Fibroblast of skin of scalp (primary cell): ENCODE data around the gene HNRNPK.
"Not testable (repeated sequence)": the region's sequence is repeated elsewhere in the genome, so short reads cannot be mapped to it uniquely, and the experiment has no call there.

ENCODE experiments used
- DNase-seq: peaks from one replicate; pipeline ENCODE4 v3.0.0-alpha.2; 2013

Gene HNRNPK

DNA sequence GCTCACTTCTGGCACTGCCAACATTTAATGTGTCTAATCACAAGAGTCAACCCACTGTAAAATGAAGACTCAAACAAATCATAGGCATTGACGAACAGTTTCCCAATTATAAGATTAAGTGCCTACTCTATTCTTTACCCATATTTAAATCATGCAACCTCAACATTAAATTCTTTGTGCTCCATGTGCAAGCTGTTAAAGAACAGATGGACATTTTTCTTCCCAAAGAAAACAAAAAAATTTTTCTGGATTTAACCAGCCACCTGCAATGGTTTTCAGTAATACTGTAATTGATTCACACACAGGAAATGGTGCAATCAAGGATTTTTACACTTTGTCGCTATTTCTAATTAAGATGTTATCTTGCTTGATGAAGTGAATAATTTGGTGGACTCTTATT, 3.6 kb downstream of the HNRNPK start:
- no peak for DNase-seq

DNA sequence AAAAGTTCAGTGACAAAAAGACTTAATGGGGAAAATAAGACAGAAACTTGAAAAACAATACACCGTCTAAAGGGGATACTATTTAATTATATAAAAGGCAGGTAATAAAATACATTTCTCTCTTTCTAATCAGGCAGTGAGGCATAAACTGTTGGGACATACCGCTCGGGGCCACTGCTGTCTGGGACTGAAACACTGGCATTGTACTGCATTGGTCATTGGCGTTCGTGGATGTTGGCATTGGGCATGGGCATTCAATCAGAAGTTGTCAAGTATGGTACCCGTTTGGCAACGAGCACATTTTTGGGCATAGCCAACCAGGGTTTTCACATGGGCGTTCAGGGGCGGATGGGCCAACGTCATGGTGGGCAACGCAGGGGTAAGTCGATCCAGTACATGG, 4.7 kb downstream of the HNRNPK start:
- no peak for DNase-seq

DNA sequence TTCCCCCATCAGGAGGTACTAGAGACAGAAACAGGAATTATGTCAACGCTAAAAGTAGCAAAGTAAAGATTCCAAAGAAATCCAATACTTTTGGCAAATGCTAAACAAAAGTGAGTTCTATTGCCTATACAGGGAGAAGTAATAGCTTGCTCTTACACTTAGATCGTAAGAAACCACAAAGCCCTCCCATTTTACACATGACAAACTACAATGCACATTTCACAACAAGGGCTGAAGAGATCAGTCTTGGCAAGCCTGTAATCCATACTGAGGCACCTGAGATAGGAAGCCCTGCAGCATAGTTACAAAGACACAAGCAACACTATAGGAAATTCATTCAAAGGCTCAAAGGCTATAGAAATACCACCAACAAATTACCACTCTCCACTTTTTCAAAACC, 7.7 kb downstream of the HNRNPK start:
- DNase-seq: no peak

DNA sequence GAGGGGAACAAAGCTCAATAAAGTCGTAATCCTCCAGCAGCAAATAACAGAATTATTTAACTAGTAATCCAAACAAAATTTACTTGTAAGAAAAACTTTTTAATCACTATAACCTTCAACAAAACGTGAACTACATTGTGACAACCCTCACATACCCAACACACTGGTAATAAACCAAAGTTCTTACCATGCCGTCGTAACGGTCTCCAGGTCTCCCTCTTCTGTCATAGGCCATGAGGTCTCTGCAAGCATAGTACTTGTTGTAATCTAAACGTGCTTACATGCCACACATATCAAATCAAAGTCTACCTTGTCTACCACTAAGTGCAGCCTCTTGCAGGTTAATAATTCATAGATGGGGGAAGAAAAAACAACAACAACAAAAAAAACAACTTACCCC, 8.5 kb downstream of the HNRNPK start:
- no peak for DNase-seq

DNA sequence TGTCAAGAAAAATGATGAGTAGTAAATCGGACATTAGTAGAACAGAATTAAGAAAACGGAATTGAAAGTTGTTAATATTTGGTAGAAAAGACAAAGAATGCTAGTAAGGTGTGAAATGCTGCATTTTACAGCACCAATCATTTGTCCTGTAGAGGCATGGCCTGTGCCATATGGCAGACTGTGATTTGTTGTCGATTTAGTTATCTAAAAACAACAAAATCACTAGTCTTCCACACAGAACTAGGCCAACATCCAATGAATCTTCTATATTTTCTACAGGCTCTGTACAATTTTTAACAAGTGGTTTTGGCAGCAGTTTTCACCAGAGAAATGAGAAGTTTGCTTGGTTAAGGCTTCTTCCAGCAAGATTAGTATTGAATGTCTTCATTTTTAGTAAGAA, 10.4 kb downstream of the HNRNPK start:
- no peak for DNase-seq

DNA sequence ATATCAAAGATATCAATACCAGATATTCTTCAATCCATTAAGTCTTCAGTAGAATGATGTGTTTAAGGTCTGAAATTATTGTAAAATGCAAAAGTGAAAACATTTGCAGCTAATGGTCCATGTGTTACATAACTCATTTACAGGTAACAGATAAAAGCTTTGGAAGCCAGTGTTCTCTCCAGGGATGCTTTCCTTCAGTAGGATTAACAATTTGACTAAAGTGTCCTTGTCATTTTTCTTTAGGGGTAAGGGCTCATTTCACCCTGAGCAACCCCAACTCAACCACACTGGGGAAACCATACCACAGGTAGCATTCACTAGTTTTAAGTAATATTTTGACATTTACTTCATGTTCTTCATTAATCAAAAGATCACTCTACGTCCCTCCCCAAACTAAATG, 12.9 kb downstream of the HNRNPK start:
- DNase-seq: no peak

DNA sequence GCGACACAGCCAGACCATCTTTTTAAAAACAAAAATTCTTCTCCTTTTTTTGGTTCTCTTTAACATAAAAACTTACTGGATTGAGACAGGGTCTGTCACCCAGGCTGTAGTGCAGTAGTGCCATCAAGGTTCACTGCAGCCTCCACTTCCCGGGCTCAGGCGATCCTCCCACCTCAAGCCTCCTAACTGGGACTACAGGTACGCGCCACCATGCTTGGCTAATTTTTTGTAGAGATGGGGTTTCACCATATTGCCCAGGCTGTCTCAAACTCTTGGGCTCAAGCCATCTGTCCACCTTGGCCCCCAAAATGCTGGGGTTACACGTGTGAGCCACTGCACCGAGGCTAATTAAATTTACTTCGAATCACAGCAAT, 13.8 kb downstream of the HNRNPK start:
- no peak for DNase-seq

DNA sequence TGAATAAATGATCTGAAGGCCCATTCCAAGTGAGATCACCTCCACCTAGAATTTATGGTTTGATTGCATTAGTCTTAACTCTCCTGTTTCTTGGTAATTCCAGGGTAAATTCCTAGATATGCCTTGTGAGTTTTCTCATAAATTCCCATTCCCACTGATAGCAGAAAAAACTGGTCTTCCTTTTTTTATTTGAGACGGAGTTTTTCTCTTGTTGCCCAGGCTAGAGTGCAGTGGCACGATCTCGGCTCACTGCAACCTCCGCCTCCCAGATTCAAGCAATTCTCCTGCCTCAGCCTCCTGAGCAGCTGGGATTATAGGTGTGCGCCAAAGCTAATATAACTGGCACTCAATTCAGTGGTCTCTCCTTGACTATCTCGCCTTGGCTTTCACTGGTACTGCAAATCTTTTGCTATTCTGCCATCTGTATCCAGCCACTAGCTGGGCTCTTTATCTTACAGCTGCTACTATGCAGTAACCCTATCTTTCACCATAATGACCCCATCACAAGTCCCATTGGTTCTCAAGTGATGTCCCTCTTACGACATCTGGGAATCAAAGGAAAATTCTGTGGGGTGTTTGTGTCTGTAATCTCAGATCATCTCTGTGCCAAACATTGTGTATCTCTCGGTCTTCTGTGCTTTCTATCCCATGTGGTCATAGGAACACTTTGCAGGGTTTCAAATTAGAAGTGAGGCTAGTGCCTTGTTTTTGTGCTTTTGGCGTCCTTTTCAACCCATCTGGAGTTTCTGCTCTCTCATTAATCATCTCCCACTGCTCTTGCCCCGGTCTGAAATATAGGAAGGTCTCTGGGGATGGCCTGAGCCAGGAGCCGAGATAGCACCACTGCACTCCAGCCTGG, 14.4 kb downstream of the HNRNPK start:
- DNase-seq: no peak

DNA sequence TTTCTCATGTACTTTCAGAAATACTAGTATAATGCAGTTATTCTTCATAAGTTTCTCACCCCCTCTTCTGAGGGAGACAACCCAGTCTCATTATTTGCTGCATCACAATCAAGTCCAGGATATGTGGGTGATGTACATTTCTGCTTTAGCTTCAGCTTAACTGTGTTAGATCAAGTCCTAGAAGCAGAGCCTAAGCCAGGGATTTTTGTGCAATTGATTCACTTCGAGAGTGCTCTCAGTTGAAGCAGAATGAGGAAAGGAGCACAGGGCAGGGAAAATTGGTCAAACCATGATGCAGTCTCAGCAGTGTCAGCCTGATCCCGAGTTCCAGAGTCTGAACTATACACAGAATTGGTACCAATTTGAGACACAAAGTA, 15.1 kb downstream of the HNRNPK start:
- DNase-seq: peak; percentile 44

DNA sequence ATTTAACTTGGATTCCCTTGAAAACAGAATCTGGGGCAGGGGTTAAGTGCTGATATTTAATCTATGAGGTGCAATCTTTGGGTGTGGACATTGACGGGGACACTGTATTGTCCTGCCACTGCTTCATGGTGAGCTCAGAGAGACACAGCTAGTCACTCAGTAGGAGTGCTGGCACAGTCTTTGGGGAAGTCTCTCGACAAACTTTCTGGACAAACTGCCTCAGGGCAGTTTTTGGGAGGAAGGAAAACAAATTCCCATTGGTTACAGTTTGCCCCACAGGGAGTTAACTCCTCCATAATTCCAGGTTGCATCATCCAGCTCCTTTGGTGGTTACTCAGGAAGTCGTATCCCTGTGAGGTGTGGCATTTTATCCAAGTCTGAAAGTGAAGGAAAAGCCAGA, 17.9 kb downstream of the HNRNPK start:
- peak; percentile 79 for DNase-seq

DNA sequence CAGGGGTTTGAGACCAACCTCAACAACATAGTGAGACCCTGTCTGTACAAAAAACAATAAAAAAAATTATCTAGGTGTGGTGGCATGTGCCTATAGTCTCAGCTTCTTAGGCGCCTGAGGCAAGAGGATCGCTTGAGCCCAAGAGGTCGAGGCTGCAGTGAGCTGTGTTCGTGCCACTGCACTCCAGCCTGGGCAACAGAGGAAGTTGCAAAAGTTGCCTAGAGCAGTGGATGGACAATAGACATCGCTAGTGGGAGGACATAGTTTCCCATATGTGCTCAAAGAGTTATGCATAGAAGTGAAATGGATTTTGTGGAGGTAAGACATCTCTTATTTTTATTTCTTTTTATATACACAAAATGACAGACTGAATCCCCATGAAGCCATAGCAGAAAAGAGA, 19.0 kb downstream of the HNRNPK start:
- no peak for DNase-seq

DNA sequence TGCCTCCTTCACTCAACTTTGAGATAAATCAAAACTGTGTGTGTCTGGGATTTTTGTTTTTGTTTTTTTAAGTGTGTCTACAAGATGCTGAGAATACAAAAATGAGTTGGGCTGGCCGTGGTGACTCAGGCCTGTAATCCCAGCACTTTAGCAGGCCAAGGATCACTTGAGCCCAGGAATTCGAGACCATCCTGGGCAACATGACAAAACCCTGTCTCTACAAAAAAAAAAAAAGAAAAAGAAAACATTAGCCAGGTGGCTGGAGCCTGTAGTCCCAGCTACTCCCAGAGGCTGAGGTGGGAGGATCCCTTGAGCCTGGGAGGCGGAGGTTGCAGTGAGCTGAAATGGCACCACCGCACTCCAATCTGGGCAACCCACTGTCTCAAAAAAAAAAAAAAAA, 21.0 kb downstream of the HNRNPK start:
- peak; percentile 85 for DNase-seq

DNA sequence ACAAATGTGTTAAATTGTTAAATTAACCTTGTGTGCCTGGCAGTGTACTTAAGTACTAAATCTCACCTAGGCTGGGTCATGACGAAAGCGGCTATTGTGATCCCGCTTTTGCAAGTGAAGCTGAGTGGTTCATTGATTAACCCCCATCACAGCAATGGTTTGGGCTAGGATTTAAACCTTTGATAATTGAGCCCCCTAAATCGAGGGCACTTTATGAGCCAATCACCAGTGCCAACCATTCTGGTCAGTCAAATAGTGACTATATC, 22.8 kb downstream of the HNRNPK start:
- no peak for DNase-seq

DNA sequence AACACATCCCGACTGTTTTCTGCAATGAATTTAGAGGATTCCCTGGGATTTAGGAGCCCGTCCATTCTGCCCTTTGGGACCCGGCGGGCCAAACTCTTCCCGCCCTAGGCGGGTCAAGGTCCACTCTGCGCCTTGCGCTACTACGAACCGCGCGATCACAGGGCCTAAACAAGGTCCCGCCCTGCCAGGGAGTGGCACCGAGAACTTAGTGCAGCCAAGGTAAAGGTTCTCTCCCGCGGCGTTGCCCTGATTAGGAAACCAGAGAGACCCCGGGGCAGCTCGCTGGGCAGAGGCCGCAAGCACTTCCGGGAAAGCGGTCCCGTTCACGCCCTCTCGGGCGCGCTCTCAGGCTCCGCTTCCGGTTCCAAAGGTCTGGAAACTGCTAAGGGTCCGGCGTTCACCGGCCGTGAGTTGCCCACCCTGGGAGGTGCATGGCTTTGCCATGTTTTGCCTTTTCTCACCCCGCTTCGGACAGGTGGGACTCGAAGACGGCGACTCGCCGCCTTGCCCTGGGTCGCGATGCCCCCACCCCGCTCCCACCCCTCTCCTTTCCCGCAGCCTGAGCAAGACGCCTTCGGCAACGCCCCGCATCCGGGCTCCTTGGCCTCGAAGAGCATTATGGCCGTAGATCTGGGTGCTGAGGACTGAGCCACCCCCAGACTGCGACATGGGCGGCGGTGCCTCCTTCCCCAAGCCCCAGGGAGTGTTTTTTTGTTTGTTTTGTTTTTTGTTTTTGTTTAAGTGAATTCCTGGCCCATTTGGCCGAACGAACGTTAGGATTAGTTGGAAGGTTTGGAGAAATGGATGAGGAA, 23.4 kb downstream of the HNRNPK start:
- peak; percentile 71 for DNase-seq

DNA sequence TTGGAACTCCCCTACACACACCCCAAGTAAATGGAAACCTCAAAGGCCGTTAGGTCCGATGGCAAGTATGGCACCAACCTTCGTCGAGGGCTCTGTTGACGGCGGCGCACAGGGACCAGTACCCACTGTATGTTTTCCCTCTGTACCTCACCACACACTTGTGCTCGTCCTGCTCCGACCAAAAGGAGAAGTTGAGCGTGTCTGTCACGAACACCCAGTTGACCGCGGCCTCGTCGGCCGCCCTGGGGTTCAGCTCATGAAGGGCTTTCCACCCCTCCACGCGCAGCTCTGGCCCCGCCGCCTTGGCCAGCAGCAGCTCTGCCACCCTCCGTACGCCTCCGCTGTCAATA, 24.0 kb downstream of the HNRNPK start:
- peak; percentile 22 for DNase-seq

DNA sequence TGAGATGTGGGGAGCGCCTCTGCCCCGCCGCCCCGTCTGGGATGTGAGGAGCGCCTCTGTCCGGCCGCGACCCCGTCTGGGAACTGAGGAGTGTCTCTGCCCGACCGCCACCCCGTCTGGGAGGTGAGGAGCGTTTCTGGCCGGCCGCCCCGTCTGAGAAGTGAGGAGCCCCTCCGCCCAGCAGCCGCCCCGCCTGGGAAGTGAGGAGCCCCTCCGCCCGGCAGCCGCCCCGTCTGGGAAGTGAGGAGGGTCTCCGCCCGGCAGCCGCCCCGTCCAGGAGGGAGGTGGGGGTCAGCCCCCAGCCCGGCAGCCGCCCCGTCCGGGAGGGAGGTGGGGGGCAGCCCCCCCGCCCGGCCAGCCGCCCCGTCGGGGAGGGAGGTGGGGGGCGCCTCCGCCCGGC, 31.9 kb downstream of the HNRNPK start:
- DNase-seq: not testable (repeated sequence)

DNA sequence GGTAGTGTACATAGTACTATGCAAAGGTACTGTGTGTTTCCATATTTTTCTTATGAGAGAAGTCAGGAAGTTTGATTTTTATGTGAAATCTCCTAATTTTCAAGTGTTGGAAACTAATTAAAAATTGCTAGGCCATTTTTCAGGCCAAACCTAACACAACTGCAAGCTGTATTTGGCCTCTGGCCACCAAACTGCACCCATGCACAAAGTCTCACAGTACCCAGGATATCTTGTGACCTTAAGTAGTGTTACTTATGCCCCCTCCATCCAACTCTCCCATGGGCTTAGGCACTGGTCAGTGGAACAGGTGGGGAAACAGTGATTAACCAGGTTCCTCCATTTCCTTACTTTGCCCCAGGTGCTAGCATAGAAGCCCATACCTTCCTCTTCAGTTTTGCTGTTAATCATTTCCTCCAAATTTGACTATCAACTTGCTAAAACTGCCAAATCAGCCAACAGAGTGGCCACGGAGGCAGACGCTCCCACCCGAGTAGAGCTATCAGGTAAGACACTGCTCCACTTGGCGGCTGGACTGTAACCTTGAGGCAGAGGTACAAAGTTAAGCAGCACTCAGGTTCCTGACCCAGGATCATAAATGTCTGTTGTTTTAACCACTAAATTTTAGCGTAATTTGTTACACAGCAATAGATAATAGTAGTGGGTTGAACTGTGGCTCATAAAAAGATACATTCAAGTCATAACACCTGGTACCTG, 39.3 kb downstream of the HNRNPK start:
- DNase-seq: no peak

DNA sequence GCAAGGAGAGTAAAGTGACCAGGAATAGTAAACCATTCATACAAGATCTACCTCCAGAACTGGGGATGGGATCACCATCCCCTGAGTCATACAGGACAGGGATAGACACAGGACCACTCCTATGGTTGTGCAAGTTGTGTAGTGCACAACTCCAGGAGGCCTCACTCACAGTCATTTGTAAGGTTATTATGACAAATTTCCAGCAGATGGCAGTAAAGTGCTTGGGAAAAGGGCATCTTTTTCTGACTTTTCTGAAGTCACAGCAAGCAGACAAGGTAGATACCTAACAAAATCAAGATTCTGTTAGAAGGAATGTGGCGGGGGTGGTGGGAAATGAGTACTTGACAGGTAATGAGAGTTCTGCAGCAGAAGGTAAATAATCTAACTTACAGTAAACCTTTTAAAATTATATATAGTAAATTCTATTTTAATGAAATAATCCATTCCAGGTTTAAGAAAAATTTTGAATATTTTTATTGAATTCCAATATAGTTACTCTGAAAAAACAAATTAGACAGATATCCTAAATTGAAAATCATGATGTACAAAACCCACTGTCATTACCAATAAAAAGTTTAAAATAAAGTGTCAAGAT, 42.1 kb downstream of the HNRNPK start:
- peak; percentile 68 for DNase-seq

DNA sequence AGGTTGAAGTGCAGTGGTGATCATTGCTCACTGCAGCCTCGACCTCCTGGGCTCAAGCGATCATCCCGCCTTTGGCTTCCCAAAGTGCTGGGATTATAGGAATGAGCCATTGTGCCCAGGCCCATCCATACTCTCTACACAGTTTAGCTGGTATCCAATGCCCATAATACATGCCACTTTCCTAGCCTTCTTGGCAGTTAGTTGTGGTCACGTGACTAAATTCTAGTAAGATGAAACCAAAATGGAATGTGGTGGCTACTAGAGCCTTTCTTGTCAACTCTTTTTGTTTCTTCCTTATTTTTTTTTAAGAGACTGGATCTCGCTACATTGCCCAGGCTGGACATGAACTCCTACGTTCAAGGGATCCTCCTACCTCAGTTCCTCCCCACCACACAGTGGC, 43.5 kb downstream of the HNRNPK start:
- no peak for DNase-seq

DNA sequence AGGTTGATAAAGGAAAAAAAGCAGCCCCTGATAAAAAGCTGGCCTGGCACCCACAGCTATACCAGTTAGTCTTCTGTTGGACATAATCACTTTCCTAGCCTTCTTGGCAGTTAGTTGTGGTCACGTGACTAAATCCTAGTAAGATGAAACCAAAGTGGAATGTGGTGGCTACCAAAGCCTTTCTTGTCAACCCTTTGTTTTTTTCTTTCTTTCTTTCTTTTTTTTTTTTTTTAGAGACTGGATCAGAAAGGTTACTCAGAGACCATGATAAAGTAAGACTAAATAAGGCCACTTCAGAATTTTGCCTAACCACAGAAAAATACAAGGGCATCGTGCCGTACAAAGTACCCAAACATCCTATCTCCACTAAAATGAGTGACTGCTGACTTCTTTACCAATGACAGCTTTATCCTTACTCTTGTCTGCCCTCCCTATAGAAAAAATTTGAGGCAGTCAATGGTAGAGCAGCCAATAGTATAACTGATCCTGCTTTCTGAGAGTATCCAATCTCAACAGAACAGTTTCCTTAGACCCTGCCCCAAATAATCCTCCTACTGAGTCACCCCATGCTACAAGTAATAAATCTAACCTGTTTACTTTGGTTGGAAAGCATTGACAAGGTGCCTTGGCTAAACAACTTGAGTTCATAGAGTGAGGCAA, 44.6 kb downstream of the HNRNPK start:
- DNase-seq: peak; percentile 78

DNA sequence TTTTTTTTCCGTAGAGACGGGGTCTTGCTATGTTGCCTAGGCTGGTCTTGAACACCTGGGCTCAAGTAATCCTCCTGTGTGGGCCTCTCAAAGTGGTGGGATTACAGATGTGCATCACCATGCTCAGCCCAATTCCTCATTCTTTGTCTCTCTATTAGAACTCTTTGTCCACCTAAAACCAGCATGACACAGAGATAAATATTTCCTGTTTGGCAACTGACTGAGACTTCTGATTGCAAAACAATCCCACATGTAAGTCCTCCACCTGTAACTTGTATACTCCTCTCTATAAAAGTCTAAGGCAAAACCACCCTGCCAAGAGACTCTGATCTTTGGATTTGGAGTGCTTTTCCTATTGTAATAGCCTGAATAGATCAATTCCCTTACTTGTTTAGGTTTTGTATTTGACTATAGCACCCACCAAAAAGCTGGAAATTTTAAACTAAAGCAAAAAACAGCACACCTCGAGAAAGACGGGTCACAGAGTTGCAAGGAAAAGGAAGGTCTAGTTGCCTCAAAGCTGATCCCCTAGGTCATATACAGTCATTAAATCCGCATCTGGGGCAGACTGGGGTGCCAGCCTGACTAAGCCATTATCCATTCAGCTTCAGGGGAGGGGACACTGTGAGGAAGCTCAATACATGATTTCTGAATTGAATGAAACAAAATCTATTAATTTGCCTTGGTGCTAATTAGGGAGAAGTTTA, 45.3 kb downstream of the HNRNPK start:
- peak; percentile 18 for DNase-seq

DNA sequence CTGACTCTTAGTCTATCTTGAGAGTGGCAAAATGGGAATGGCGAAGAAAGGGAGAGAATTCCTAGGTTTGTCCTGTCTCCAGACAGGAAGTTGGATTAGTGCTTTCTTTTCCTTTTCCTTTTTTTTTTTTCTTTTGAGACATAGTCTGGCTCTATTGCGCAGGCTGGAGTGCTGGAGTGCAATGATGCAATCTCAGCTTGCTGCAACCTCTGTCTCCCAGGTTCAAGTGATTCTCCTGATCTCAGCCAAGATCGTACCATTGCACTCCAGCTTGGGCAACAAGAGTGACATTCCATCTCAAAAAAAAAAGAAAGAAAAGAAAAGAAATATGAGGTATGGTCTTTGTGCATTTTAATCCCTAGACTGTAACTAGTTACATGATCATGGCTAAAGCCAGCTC, 46.2 kb downstream of the HNRNPK start:
- peak; percentile 30 for DNase-seq
